Epidermal melanocyte (primary cell): Measurements from ENCODE around the gene POLR1D.

Experiments used
- DNase-seq: peaks from one replicate; pipeline ENCODE4 v3.0.0; 2011; ENCODE audit warnings: low spot score; ENCODE audit not compliant: insufficient read length

Gene POLR1D

GRCh38 chr13:27638521-27638920, 16.8 kb downstream of the POLR1D start:
- DNase-seq, result no peak

- DNase-seq, result no peak
Observed at GRCh38 chr13:27639186-27639585, 17.5 kb downstream of the POLR1D start.

- DNase-seq, result no peak
Observed at GRCh38 chr13:27641711-27642502, 20.2 kb downstream of the POLR1D start.

GRCh38 chr13:27643334-27644132, 21.8 kb downstream of the POLR1D start:
- DNase-seq, result no peak

GRCh38 chr13:27644302-27644701, 22.6 kb downstream of the POLR1D start:
- DNase-seq, result no peak

GRCh38 chr13:27650312-27650711, 28.6 kb downstream of the POLR1D start:
- no peak for DNase-seq

GRCh38 chr13:27654059-27654458, 32.4 kb downstream of the POLR1D start:
- no peak for DNase-seq

- DNase-seq, result no peak
Observed at GRCh38 chr13:27654816-27655215, 33.1 kb downstream of the POLR1D start.

GRCh38 chr13:27657724-27658123, 36.0 kb downstream of the POLR1D start:
- DNase-seq, result no peak

GRCh38 chr13:27658546-27658945, 36.9 kb downstream of the POLR1D start:
- DNase-seq, result no peak

GRCh38 chr13:27659145-27659865, 37.6 kb downstream of the POLR1D start:
- DNase-seq, result no peak

- DNase-seq, result no peak
Observed at GRCh38 chr13:27660511-27660910, 38.8 kb downstream of the POLR1D start.

GRCh38 chr13:27661017-27661416, 39.3 kb downstream of the POLR1D start:
- no peak for DNase-seq

- DNase-seq, result no peak
Observed at GRCh38 chr13:27662738-27663470, 41.2 kb downstream of the POLR1D start.

- DNase-seq, result no peak
Observed at GRCh38 chr13:27663947-27664346, 42.3 kb downstream of the POLR1D start.

GRCh38 chr13:27665333-27665732, 43.6 kb downstream of the POLR1D start:
- DNase-seq, result no peak

GRCh38 chr13:27665761-27666160, 44.1 kb downstream of the POLR1D start:
- no peak for DNase-seq

GRCh38 chr13:27666951-27667350, 45.3 kb downstream of the POLR1D start:
- no peak for DNase-seq

- DNase-seq, result no peak
Observed at GRCh38 chr13:27667946-27668345, 46.3 kb downstream of the POLR1D start.

GRCh38 chr13:27670861-27671260, 49.2 kb downstream of the POLR1D start:
- DNase-seq, result no peak

- no peak for DNase-seq
Observed at GRCh38 chr13:27672025-27672424, 50.3 kb downstream of the POLR1D start.
